WTC11 (cell line): ENCODE data around the gene SLC19A1. TPM values are rescaled to one million over a fixed set of nuclear protein-coding genes. Genes with fewer than 3 reads are reported as not detected.

Source experiments
- ATAC-seq: fragments of 200-7000 bp; cut with Tn5 transposase; 2 replicates; pipeline ENCODE4 v1.10.0; 2021; ENCODE audit warnings: mild to moderate bottlenecking, moderate library complexity
- CTCF ChIA-PET: fragments of 300-600 bp; sonication (Branson Sonifier 250); formaldehyde crosslinking; loops from one replicate; lab custom pipeline; 2021; ENCODE audit warnings: antibody characterized with exemption; lab: Charles Lee
- POLR2A ChIA-PET: fragments of 350-600 bp; sonication (Branson Sonifier 250); formaldehyde crosslinking; loops from one replicate; lab custom pipeline; 2021; ENCODE audit warnings: antibody characterized with exemption; lab: Charles Lee
- DNase-seq: peaks from one replicate; pipeline ENCODE4 v3.0.0; 2021; ENCODE audit warnings: low spot score
- H3K27ac Mint-ChIP-seq: 2 replicates; pipeline ENCODE4 v1.8.0; 2021; ENCODE audit warnings: mixed read lengths
- H3K27me3 Mint-ChIP-seq: 2 replicates; pipeline ENCODE4 v1.8.0; 2021; ENCODE audit warnings: low read depth, mild to moderate bottlenecking, moderate library complexity, mixed read lengths
- H3K36me3 Mint-ChIP-seq: 2 replicates; pipeline ENCODE4 v1.8.0; 2021; ENCODE audit warnings: mixed read lengths
- H3K4me1 Mint-ChIP-seq: 2 replicates; pipeline ENCODE4 v1.8.0; 2022; ENCODE audit warnings: mixed read lengths
- H3K4me3 Mint-ChIP-seq: 2 replicates; pipeline ENCODE4 v1.8.0; 2021; ENCODE audit warnings: mild to moderate bottlenecking, moderate library complexity, mixed read lengths
- H3K9me3 Mint-ChIP-seq: 2 replicates; pipeline ENCODE4 v1.8.0; 2021; ENCODE audit warnings: mixed read lengths
- ATF2 ChIP-seq: sonication (generic); formaldehyde crosslinking; IDR thresholded peaks from 2 replicates; pipeline ENCODE4 v1.8.1; 2022; ENCODE audit warnings: low read depth, missing genetic modification reagents, borderline replicate concordance
- CREM ChIP-seq: sonication (generic); formaldehyde crosslinking; IDR thresholded peaks from 2 replicates; pipeline ENCODE4 v1.8.1; 2022; ENCODE audit warnings: mild to moderate bottlenecking, missing genetic modification reagents, moderate library complexity
- KAT7 ChIP-seq: sonication (generic); formaldehyde crosslinking; IDR thresholded peaks from 2 replicates; pipeline ENCODE4 v1.8.1; 2023; ENCODE audit warnings: missing genetic modification reagents, mild to moderate bottlenecking, borderline replicate concordance
- NR2C2 ChIP-seq: sonication (generic); formaldehyde crosslinking; IDR thresholded peaks from 2 replicates; pipeline ENCODE4 v1.8.0; 2022; ENCODE audit warnings: mild to moderate bottlenecking, missing genetic modification reagents
- OVOL2 ChIP-seq: fragments of 250-450 bp; sonication (Bioruptor Pico); IDR thresholded peaks from 2 replicates; pipeline ENCODE4 v1.9.0; 2021; ENCODE audit warnings: mild to moderate bottlenecking, borderline replicate concordance
- SMAD3 ChIP-seq: sonication (generic); formaldehyde crosslinking; IDR thresholded peaks from 2 replicates; pipeline ENCODE4 v1.8.0; 2022; ENCODE audit warnings: missing genetic modification reagents, mild to moderate bottlenecking, borderline replicate concordance
- SP1 ChIP-seq: sonication (generic); formaldehyde crosslinking; conservative IDR thresholded peaks from 2 replicates; pipeline ENCODE4 v1.8.1; 2022; ENCODE audit warnings: missing genetic modification reagents
- TCF7 ChIP-seq: sonication (generic); formaldehyde crosslinking; IDR thresholded peaks from 2 replicates; pipeline ENCODE4 v1.8.0; 2022; ENCODE audit warnings: mild to moderate bottlenecking, low read depth, missing genetic modification reagents, moderate library complexity
- ZNF138 ChIP-seq: sonication (generic); formaldehyde crosslinking; conservative IDR thresholded peaks from 2 replicates; pipeline ENCODE4 v1.8.1; 2022; ENCODE audit warnings: mild to moderate bottlenecking, moderate library complexity, missing genetic modification reagents
- ZNF416 ChIP-seq: fragments of 250-450 bp; sonication (Bioruptor Pico); IDR thresholded peaks from 2 replicates; pipeline ENCODE4 v1.9.0; 2021; ENCODE audit warnings: mild to moderate bottlenecking, inconsistent platforms
- ZSCAN18 ChIP-seq: fragments of 250-450 bp; sonication (Bioruptor Pico); IDR thresholded peaks from 2 replicates; pipeline ENCODE4 v2.1.2; 2022; ENCODE audit warnings: mild to moderate bottlenecking, moderate library complexity
- total RNA-seq: library from RNA; stranded (reverse); gene quantifications from 3 replicates; pipeline ENCODE4 v1.2.3, GENCODE V29; 2021
- TF ChIP-seq, protein P1 (sequence below): sonication (generic); formaldehyde crosslinking; IDR thresholded peaks from 2 replicates; pipeline ENCODE4 v1.8.1; 2023; ENCODE audit warnings: mild to moderate bottlenecking, missing genetic modification reagents
- TF ChIP-seq, protein P2 (sequence below): sonication (generic); formaldehyde crosslinking; IDR thresholded peaks from 2 replicates; pipeline ENCODE4 v1.8.1; 2023; ENCODE audit warnings: mild to moderate bottlenecking, missing genetic modification reagents, borderline replicate concordance

SLC19A1 gene
- total RNA-seq, 1 experiment from 2014 or later = 29.8 TPM

DNA sequence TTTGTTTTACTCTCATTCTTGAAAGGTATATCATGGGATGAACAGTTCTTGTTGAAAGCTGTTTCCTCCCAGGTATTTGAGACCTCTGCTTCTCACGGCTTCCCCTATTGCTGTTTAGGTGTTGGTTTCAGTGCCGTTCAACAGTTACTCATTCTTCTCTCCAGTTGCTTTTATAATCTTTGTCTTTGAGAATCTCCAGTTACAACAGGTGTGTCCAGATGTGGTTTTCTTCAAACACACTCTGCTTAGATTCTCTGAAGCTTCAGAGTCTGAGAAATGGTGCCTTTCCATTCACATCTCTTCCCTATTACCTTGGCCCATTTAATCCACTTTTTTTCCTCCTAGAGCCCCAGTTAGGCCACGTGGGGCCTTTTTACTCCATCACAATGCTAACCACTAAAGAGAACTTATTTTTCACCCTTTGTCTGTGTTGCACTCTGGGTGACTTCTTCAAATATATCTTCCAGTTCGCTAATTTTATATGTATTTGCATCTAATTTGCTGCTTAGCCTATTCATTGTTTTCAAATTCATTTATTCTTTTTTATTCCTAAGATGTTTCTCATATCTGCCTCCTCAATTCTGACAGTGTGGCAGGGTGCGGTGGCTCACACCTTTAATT lies 46.7 kb upstream of the SLC19A1 start:
- no peak for ATAC-seq

GRCh38 chr21:45588086-45588825 lies 46.0 kb upstream of the SLC19A1 start:
- Mint-ChIP-seq H3K27ac (no peak overlapping the region), H3K9me3 (peaks cover 59% of the 10 kb centered on the region), H3K27me3 (peaks cover 56% of the 10 kb centered on the region), H3K4me1 (no peaks in the 10 kb centered on the region), H3K36me3 (peaks cover 42% of the 10 kb centered on the region), H3K4me3 (no peak overlapping the region)
- DNase-seq (no peak), ATAC-seq (no peak)
- no peak for TF ChIP-seq NR2C2 (CRISPR knock-in tag)
- no peak for TF ChIP-seq KAT7 (CRISPR knock-in tag)
- no peak for TF ChIP-seq SMAD3 (CRISPR knock-in tag)
- ChIA-PET CTCF (interaction anchor here (0.9 kb wide), 1 partner anchor 32 kb away, joined by 3 read pairs; no protein-coding TSS in a partner anchor), POLR2A (no interaction called here)

More for the DNA sequence above, 46.7 kb upstream of the SLC19A1 start:
- H3K9me3 Mint-ChIP-seq = peaks cover 52% of the 10 kb centered on the region
- CTCF ChIA-PET = no interaction called here
- POLR2A ChIA-PET = interaction anchor here (0.5 kb wide), 1 partner anchor 1914 kb away, joined by 3 read pairs; no protein-coding TSS in a partner anchor
- no peak for TF ChIP-seq ZSCAN18 (CRISPR knock-in tag)
- TF ChIP-seq, protein P1, sequence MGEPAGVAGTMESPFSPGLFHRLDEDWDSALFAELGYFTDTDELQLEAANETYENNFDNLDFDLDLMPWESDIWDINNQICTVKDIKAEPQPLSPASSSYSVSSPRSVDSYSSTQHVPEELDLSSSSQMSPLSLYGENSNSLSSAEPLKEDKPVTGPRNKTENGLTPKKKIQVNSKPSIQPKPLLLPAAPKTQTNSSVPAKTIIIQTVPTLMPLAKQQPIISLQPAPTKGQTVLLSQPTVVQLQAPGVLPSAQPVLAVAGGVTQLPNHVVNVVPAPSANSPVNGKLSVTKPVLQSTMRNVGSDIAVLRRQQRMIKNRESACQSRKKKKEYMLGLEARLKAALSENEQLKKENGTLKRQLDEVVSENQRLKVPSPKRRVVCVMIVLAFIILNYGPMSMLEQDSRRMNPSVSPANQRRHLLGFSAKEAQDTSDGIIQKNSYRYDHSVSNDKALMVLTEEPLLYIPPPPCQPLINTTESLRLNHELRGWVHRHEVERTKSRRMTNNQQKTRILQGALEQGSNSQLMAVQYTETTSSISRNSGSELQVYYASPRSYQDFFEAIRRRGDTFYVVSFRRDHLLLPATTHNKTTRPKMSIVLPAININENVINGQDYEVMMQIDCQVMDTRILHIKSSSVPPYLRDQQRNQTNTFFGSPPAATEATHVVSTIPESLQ (CRISPR knock-in tag) = no peak
- no peak for TF ChIP-seq ZNF138 (CRISPR knock-in tag)
- TF ChIP-seq, protein P2, sequence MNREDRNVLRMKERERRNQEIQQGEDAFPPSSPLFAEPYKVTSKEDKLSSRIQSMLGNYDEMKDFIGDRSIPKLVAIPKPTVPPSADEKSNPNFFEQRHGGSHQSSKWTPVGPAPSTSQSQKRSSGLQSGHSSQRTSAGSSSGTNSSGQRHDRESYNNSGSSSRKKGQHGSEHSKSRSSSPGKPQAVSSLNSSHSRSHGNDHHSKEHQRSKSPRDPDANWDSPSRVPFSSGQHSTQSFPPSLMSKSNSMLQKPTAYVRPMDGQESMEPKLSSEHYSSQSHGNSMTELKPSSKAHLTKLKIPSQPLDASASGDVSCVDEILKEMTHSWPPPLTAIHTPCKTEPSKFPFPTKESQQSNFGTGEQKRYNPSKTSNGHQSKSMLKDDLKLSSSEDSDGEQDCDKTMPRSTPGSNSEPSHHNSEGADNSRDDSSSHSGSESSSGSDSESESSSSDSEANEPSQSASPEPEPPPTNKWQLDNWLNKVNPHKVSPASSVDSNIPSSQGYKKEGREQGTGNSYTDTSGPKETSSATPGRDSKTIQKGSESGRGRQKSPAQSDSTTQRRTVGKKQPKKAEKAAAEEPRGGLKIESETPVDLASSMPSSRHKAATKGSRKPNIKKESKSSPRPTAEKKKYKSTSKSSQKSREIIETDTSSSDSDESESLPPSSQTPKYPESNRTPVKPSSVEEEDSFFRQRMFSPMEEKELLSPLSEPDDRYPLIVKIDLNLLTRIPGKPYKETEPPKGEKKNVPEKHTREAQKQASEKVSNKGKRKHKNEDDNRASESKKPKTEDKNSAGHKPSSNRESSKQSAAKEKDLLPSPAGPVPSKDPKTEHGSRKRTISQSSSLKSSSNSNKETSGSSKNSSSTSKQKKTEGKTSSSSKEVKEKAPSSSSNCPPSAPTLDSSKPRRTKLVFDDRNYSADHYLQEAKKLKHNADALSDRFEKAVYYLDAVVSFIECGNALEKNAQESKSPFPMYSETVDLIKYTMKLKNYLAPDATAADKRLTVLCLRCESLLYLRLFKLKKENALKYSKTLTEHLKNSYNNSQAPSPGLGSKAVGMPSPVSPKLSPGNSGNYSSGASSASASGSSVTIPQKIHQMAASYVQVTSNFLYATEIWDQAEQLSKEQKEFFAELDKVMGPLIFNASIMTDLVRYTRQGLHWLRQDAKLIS (CRISPR knock-in tag) = no peak
- no peak for TF ChIP-seq SP1 (CRISPR knock-in tag)
- no peak for TF ChIP-seq OVOL2 (CRISPR knock-in tag)
- no peak for TF ChIP-seq CREM (CRISPR knock-in tag)
- TF ChIP-seq NR2C2 (CRISPR knock-in tag) = no peak
- TF ChIP-seq ZNF416 = no peak
- no peak for TF ChIP-seq ATF2 (CRISPR knock-in tag)
- TF ChIP-seq TCF7 (CRISPR knock-in tag) = no peak
- H3K27me3 Mint-ChIP-seq = peaks cover 51% of the 10 kb centered on the region
- no peak overlapping the region; the same call in 1 of the 2 replicates for H3K4me3 Mint-ChIP-seq
- DNase-seq = no peak
- peaks cover 42% of the 10 kb centered on the region for H3K36me3 Mint-ChIP-seq
- no peak overlapping the region for H3K27ac Mint-ChIP-seq
- H3K4me1 Mint-ChIP-seq = no peaks in the 10 kb centered on the region
